Measurements from ENCODE around the gene DHRS9.
A peak's percentile ranks its signal among the peaks of the same experiment; 100 is the strongest.
"Not testable (repeated sequence)": the region's sequence is repeated elsewhere in the genome, so short reads cannot be mapped to it uniquely, and the experiment has no call there.

The DHRS9 gene

GRCh38 chr2:169095621-169096105, 26.3 kb downstream of the DHRS9 start:
- no peak for DNase-seq

DNA sequence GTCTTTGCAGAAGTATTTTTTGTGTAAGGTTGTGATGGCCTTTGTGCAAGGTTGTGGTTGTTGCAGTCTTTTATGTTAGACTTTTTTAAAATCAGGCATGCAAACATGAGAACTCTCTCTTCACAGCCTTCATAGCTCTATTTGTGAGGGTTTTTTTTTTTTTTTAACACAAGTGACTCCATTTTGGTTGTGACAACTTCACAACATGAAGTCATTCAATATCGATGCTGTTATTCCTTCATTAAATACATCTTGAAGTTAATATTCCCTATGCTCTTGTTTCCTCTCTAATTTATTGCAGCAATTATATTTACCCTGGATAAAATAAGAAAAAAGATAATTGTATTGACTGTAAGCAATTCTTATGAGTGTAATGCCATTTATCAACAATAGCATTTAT, 35.5 kb downstream of the DHRS9 start:
- no peak for DNase-seq

GRCh38 chr2:169105476-169105875, 36.1 kb downstream of the DHRS9 start:
- peak in 1 of 2 donors; percentile 24 for DNase-seq

- no peak for DNase-seq
These were observed 36.8 kb downstream of the DHRS9 start for GRCh38 chr2:169106134-169106533.

GRCh38 chr2:169106563-169107545, 37.5 kb downstream of the DHRS9 start:
- DNase-seq, result no peak

DNA sequence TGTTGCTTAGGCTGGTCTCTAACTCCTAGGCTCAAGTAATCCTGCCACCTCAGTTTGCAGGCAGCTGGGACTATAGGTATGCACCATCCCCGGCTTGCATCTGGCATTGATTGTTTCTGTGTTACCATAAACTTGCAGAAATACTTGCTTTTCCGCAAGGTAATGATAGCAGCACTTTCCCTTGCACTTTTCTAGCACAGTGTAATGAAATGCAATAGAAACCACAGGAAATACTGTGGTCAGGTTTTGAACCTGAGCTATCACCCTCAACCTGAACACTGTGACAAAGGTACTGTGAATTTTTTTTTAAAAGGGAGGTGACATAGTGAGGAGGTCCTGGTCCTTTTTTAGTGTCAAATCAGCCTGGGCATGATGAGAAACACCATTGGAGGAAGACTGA, 38.3 kb downstream of the DHRS9 start:
- peak; percentile 4 to 66 for DNase-seq

DNA sequence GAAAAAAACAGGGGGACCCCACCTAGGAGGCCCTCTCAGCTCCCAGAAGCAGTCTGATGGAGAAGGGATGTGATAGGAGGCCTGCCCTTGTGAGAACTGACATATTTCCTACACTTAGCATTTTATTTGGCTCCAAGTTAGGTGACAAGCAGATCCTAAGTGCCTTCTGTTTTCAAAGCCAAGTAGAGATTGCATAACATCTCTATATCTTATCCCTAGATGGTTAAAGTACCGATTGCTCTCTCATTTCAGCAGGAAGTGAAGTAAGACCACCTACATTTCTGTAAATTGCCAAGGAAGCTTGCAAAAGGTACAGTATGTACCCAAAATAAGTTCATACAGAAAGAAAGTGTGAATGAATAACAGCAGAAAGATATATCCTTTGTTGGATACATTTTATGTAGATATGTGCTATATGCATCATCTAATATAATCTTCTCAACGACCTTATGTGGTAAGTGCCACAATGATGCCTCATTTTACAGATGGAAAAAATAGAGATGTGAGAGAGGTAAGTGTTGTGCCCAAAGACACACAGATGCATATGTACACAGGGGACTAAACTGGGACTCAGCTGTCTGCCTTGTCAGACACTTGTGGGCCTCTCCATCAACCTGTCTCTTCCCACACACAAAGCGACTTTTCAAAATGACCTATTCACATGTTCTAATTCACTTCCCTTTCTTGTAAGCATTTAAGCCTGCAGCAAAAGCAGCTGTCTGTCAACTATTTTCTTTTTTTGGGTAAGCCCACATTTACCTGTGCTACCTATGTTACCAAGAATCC, 38.9 kb downstream of the DHRS9 start:
- DNase-seq, result no peak

- DNase-seq, result peak; percentile 71 to 77
These were observed 40.4 kb downstream of the DHRS9 start for GRCh38 chr2:169109502-169110409.

DNA sequence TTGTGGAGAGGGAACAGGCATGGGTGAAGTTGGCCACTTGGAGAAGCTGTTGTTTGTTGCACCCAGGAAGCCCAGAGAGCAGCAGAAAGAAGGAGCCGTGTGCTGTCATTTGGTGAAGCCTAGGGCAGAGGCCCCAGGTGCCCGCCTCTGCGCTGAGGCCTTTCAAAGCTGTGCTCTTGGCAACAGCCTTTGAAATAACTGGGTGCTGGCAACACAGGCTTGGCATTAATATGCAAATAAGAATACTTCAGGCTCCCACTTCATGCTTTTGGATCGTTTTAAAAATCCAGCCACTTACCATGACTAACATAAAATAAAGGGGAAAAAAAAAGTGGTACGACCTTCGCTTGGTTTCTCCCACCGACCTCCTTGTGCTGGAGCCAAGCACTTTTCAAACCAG, 41.1 kb downstream of the DHRS9 start:
- DNase-seq, result no peak

DNA sequence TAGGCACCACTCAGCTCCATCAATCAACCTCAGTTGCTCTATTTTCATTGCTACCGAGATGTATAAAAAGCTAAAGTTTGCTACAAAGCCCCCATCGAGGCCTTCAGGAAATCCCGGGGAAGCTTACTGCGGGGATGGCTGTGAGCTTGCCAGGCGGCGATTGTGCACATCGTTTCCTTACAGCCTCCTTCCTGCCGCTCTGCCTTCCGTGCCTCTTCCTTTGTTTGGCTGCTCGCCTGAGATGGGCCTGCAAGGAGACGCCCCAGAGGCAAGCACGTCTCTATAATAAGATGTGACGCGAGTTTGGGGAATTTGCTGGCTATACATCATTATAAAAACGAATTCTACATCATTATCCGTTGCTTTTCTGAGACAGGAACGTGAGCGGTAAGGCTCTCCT, 41.6 kb downstream of the DHRS9 start:
- no peak for DNase-seq

DNA sequence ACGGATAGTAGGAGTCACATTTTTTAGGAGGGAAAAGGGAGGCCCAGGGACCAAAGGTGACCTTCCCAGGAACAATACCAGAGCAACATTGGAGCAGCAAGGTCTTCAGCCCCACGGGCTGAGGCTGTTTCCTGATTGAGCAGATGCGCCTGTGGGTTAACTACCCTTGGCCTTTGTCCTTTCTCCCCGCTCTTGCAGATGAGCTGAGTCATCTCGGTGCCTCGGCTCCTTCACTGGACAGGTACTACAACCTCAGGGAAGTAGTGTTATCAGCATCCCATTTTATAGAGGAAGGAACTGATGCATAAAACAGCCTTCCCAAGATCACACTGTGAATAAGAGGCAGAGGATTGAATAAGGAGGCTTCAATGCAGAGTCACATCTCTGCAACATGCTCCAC, 43.5 kb downstream of the DHRS9 start:
- DNase-seq, result no peak

DNA sequence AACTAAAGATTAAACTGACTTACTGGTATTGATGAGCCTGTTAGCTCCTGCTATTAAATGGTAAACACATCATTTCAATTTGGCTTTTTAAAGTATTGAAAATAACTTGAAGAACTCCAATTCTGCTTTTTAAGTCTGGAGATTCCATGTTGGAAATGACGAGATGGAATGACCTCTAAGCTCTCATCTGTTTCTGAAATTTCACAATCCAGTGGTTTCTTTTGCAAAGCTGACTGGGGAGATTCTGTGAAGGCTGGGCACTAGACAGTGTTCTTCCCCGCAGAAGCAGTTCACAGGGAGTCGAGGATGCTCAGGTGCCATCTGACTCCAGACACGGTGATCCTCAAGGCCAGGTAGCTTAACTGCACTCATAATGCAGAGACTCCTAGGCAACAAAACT, 44.7 kb downstream of the DHRS9 start:
- no peak for DNase-seq

DNA sequence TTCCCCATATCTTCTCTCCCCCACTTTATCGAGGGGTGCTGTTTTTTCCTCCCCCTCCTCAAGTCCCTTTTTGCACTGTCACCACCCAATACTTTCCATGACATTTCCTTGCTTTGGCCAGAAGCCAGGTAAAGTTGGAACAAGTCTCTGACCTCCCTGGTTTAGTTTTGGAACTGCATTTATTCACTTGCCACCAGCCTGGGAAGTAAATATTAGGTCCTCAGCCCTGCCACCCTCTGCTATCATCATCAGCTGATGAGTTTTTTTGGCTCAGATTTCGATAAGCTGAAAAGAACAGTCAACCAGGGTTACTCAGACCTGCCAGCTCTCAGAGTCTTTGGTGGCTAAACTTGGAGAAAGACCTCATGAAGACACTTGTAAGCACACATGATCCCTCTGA, 47.0 kb downstream of the DHRS9 start:
- no peak for DNase-seq

DNA sequence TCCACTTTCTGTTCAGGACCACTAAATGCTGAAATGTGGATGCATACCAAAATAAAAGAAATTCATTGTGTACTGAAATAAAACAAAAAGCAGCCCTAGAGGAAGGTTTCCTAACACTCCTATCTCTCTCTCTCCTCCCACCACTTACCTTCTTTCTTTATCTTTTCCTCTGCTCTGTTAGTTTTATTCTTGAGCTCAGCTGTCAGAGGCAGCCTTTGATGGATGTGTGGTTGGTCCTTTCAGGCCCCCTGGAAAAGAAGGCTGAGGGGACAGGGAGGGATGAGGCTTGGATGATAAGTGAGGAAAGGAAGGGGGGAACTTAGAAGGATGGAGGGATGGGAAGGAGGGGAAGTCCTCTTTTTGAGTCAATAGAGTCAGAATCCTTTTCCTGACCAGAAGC, 47.6 kb downstream of the DHRS9 start:
- DNase-seq, result no peak

DNA sequence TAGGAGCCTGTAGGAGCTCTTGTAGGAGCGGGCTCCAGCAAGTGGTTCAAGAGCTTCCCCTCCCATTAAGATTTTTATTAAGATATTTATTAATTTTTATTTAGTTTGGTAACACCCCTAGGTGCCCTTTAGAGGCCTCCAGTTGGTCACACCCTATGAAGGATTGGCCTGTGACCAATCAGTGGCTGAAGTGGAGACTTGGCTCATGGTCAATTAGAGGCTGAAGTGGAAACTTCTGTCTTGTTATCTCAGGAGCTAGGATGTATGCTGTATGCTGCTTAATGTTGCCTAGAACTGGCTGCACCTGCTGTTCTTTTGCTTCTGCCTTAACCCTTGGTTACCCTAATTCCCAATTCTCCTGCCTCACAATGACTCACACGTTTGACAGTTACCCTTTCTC, 48.7 kb downstream of the DHRS9 start:
- no peak for DNase-seq

DNA sequence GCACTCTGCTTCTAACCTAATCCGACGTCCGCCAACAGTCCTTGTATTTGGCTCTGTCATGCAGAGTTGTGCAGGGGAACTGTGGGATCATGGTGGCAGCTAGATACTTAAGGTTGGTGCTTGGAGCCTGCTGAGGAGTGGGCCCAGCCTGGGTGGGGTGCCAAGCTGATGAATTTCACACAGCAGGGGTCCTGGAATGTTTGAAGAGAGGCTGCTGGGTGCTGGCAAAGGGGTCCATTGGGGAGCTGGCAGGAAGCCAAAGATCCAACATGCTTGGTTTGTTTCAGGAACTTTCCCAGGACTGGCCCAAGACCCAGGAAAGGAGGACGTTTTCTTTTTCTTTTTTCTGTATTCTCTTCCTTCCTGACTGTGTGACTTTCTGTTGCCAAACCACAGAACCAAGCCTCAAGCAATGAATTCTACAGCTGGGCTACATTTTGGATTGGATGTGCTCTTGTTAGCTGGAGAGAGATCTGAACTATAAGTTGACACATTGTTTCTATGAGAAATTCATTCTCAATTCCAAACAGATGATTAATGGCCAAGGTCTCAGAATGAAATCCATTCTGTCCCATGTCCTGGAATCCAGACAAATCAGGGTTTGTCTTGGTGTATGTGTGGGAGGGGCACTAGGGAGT, 49.9 kb downstream of the DHRS9 start:
- no peak for DNase-seq

- no peak for DNase-seq
These were observed 50.5 kb downstream of the DHRS9 start for GRCh38 chr2:169119851-169120250.

- DNase-seq, result no peak
These were observed 60.4 kb downstream of the DHRS9 start for GRCh38 chr2:169129703-169130243.

- peak in 1 of 2 donors; percentile 67 for DNase-seq
These were observed 62.5 kb downstream of the DHRS9 start for GRCh38 chr2:169131587-169132512.

DNA sequence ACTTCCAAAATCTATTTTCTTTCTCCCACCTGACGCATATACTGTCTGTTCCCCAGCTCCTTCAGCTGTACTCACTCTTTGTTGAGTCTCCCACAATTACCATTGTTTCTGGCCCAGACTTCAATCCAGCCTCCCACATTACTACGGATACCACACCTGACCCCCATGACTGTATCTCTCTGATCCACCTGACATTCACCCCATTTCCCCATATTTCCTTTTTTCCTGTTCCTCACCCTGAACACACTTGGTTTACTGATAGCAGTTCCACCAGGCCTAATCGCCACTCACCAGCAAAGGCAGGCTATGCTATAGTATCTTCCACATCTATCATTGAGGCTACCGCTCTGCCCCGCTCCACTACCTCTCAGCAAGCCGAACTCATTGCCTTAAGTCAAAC, 64.9 kb downstream of the DHRS9 start:
- DNase-seq, result not testable (repeated sequence)

DNA sequence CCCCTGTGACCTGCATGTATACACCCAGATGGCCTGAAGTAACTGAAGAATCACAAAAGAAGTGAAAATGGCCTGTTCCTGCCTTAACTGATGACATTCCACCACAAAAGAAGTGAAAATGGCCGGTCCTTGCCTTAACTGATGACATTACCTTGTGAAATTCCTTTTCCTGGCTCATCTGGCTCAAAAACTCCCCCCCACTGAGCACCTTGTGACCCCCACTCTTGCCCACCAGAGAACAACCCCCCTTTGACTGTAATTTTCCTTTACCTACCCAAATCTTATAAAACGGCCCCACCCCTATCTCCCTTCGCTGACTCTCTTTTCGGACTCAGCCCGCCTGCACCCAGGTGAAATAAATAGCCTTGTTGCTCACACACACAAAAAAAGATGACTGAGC, 67.1 kb downstream of the DHRS9 start:
- DNase-seq, result not testable (repeated sequence)

Data from CD4-positive, alpha-beta T cell treated with Interferon alpha-2 for 1 hour (primary cell).